Stomach (tissue), 9 donors: ENCODE data around the gene STAT5A. TPM values are rescaled to one million over a fixed set of nuclear protein-coding genes. Genes with fewer than 3 reads are reported as not detected.

ENCODE experiments used
- DNase-seq, 2 donors: peaks; one replicate each; pipeline versions ENCODE4 v3.0.0 to v3.0.0-alpha.2; 2013 to 2019
- H3K27ac ChIP-seq, 5 donors: fragments of 200-600 bp in 4 of 5; sonication (generic) in 4 of 5; one replicate each; pipeline ENCODE4 v1.5.1; 2013 to 2019; ENCODE audit warnings: mild to moderate bottlenecking in 1 of 5, moderate library complexity in 1 of 5
- H3K27me3 ChIP-seq, 3 donors: fragments of 200-600 bp; sonication (generic); one replicate each; pipeline ENCODE4 v1.5.1; 2017 to 2019; ENCODE audit warnings: mixed run types in 1 of 3
- H3K36me3 ChIP-seq, 4 donors: fragments of 200-600 bp; sonication (generic); 1 replicate in 3 of 4; 2 replicates in 1 of 4; pipeline ENCODE4 v1.5.1; 2016 to 2019
- H3K4me1 ChIP-seq, 4 donors: fragments of 200-600 bp; sonication (generic); one replicate each; pipeline ENCODE4 v1.5.1; 2016 to 2019
- H3K4me3 ChIP-seq, 4 donors: fragments of 200-600 bp; sonication (generic) in 3 of 4; one replicate each; pipeline ENCODE4 v1.5.1; 2016 to 2019; ENCODE audit warnings: mild to moderate bottlenecking in 1 of 4
- H3K9me3 ChIP-seq, 4 donors: fragments of 200-600 bp; sonication (generic); one replicate each; pipeline ENCODE4 v1.5.1; 2016 to 2019
- EP300 ChIP-seq: sonication (generic); formaldehyde crosslinking; IDR thresholded peaks from one replicate; pipeline ENCODE4 v1.6.1; 2017; ENCODE audit warnings: antibody characterized with exemption
- POLR2A ChIP-seq, 4 donors: fragments of 450-650 bp; IDR thresholded peaks; one replicate each; pipeline ENCODE4 v1.6.1; 2016; ENCODE audit warnings: antibody characterized with exemption in 4 of 4, control low read depth in 2 of 4, mild to moderate bottlenecking in 1 of 4, moderate library complexity in 1 of 4
- POLR2AphosphoS5 ChIP-seq, 3 donors: sonication (generic); formaldehyde crosslinking; IDR thresholded peaks; one replicate each; pipeline ENCODE4 v1.6.1; 2016; ENCODE audit warnings: antibody characterized with exemption in 3 of 3
- WGBS, 5 donors: extraction: QIAGEN DNeasy Blood & Tissue Kit in 3 of 5; methylation state at CpG; one replicate each; pipeline versions ENCODE4 v1.1.5 to v1.1.7; 2013 to 2018; 5-methylcytosine and 5-hydroxymethylcytosine counted together
- intact Hi-C: fragments of 100-400 bp; cut with DNase I; formaldehyde crosslinking; loops from one replicate; pipeline ENCODE4 v1.15.1; 2023; ENCODE audit warnings: low total_unique reads
- polyA plus RNA-seq, 3 donors: library from polyadenylated mRNA; stranded (reverse); fragments of 200-250 nt; gene quantifications; one replicate each; pipeline ENCODE4 v1.2.3, GENCODE V29; 2013
- total RNA-seq, 5 donors: library from RNA; depleted of rRNA; stranded (reverse); fragments of >200 nt; gene quantifications; one replicate each; pipeline versions ENCODE4 v1.1.0 to v1.2.3, GENCODE V29; 2014 to 2016
- TF ChIP-seq, protein P1 (sequence below), 7 experiments: fragments of 450-650 bp in 4 of 7; fragments of 200-600 bp in 3 of 7; sonication (generic) in 3 of 7; IDR thresholded peaks; one replicate each; pipeline ENCODE4 v1.5.1; 2016 to 2019; ENCODE audit warnings: antibody characterized with exemption in 7 of 7, control low read depth in 2 of 7, mild to moderate bottlenecking in 1 of 7
- donor health status: healthy with polysubstance abuse.
- donor health status: Bipolar disorder and iron deficiency.
- donor health status: healthy.

The STAT5A gene
- total and polyA plus RNA-seq, 8 donors = 9.6 to 81.7 (median 16.6) TPM

DNA sequence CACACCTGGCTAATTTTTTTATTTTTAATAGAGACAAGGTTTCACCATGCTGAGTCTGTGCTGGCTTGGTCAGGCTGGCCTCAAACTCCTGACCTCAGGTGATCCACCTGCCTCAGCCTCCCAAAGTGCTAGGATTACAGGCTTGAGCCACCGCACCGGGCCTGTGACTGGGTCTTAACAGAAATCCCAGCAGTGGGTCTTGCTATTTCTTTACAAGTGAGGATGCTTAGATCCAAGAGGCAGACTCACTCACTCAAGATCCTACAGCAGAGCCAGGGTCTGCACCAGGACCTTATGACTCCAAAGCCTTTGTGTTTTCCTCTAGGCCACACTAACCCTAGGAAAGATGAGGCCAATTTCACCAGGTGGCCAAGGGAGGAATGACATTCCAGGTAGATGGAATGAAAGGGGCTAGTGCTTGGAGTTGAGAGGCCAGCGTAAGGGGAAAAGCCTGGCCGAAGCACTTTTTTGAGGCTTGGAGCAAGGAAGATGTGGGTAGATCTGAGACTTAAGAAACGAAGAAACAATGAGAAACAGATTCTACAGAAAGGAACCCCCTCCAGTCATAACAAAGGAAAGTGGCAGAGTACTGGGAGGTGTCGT lies 5.7 kb upstream of the STAT5A start:
- intact Hi-C loops = no loop called here
- no peaks in the 10 kb centered on the region for H3K36me3 ChIP-seq
- 88 to 95% (median 91%) methylated on average over 6 of the region's 6 CpGs for WGBS, 5 donors
- TF ChIP-seq, protein P1, sequence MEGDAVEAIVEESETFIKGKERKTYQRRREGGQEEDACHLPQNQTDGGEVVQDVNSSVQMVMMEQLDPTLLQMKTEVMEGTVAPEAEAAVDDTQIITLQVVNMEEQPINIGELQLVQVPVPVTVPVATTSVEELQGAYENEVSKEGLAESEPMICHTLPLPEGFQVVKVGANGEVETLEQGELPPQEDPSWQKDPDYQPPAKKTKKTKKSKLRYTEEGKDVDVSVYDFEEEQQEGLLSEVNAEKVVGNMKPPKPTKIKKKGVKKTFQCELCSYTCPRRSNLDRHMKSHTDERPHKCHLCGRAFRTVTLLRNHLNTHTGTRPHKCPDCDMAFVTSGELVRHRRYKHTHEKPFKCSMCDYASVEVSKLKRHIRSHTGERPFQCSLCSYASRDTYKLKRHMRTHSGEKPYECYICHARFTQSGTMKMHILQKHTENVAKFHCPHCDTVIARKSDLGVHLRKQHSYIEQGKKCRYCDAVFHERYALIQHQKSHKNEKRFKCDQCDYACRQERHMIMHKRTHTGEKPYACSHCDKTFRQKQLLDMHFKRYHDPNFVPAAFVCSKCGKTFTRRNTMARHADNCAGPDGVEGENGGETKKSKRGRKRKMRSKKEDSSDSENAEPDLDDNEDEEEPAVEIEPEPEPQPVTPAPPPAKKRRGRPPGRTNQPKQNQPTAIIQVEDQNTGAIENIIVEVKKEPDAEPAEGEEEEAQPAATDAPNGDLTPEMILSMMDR (IDR thresholded peaks at IDR 0.05) = no peak
- no peak for TF ChIP-seq EP300
- TF ChIP-seq POLR2AphosphoS5 (IDR thresholded peaks at IDR 0.05) = no peak
- TF ChIP-seq POLR2A (IDR thresholded peaks at IDR 0.05) = no peak
- no peaks in the 10 kb centered on the region for H3K9me3 ChIP-seq
- DNase-seq = peak in 1 of 2 donors; percentile 11
- peaks cover 17 to 23% (median 18%) of the 10 kb centered on the region in 4 donors for H3K4me1 ChIP-seq
- H3K27ac ChIP-seq = no peak overlapping the region
- no peaks in the 10 kb centered on the region for H3K27me3 ChIP-seq
- no peak overlapping the region for H3K4me3 ChIP-seq

GRCh38 chr17:42283241-42284023 lies 4.9 kb upstream of the STAT5A start:
- intact Hi-C loops = no loop called here
- H3K9me3 ChIP-seq = no peaks in the 10 kb centered on the region
- TF ChIP-seq EP300 = no peak
- no peak overlapping the region for H3K27ac ChIP-seq
- 82 to 93% (median 90%) methylated on average over 7 of the region's 7 CpGs for WGBS, 5 donors
- H3K4me3 ChIP-seq = no peak overlapping the region
- no peaks in the 10 kb centered on the region for H3K36me3 ChIP-seq
- H3K27me3 ChIP-seq = no peaks in the 10 kb centered on the region
- H3K4me1 ChIP-seq = peaks cover 20 to 26% (median 24%) of the 10 kb centered on the region in 4 donors
- peak in 1 of 2 donors; percentile 22 for DNase-seq

- TF ChIP-seq POLR2AphosphoS5 (IDR thresholded peaks at IDR 0.05) (no peak), EP300 (no peak), POLR2A (IDR thresholded peaks at IDR 0.05) (no peak)
- TF ChIP-seq, protein P1 (IDR thresholded peaks at IDR 0.05) = no peak
- Histone ChIP-seq H3K9me3 (no peaks in the 10 kb centered on the region), H3K27ac (no peak overlapping the region), H3K27me3 (no peaks in the 10 kb centered on the region), H3K36me3 (no peaks in the 10 kb centered on the region), H3K4me3 (no peak overlapping the region), H3K4me1 (peaks cover 20 to 32% (median 29%) of the 10 kb centered on the region in 4 donors)
- 84 to 95% (median 91%) methylated on average over 5 of the region's 5 CpGs for WGBS, 5 donors
- DNase-seq = no peak
- intact Hi-C loops = no loop called here
Observed at GRCh38 chr17:42284024-42284369, 4.3 kb upstream of the STAT5A start.

DNA sequence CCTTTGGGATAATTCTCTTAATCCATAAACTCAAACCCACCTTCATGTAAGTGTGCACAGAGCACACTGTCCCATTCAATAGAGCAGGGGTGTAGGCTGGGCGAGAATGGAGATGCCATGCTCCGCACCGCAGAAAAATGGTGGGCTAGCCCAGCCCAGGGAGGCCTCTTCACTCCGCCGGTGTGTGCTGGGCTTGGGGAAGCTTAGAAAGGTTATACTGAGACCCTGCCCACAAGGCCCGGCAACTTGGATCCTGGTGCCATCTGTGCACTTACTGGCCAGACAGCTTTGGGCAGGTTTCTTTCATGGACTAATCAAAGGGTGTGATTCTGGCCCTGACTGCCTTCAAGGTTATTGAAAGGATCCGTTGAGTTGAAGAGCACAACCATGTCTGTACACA lies 3.7 kb upstream of the STAT5A start:
- peak in 1 of 2 donors; percentile 20 for DNase-seq
- intact Hi-C loops = no loop called here
- no peaks in the 10 kb centered on the region for H3K36me3 ChIP-seq
- no peak for TF ChIP-seq POLR2AphosphoS5 (IDR thresholded peaks at IDR 0.05)
- no peak for TF ChIP-seq EP300
- no peak for TF ChIP-seq POLR2A (IDR thresholded peaks at IDR 0.05)
- TF ChIP-seq, protein P1 (IDR thresholded peaks at IDR 0.05) = no peak
- H3K4me3 ChIP-seq = no peak overlapping the region
- H3K9me3 ChIP-seq = no peaks in the 10 kb centered on the region
- H3K4me1 ChIP-seq = peaks cover 20 to 38% (median 35%) of the 10 kb centered on the region in 4 donors
- 90 to 94% (median 91%) methylated on average over 7 of the region's 7 CpGs for WGBS, 5 donors
- no peak overlapping the region for H3K27ac ChIP-seq
- H3K27me3 ChIP-seq = no peaks in the 10 kb centered on the region
